ENCODE results near the gene LINC00237. TPM values are rescaled to one million over a fixed set of nuclear protein-coding genes. Genes with fewer than 3 reads are reported as not detected.
A peak's percentile ranks its signal among the peaks of the same experiment; 100 is the strongest.

LINC00237 gene
- total and polyA plus RNA-seq, 2 of the 8 experiments (the other 6 are each of a cell fraction or from before 2014, with no cell fraction given): 0.28 to 1.4 TPM

GRCh38 chr20:21133917-21134622 lies 27.9 kb upstream of the LINC00237 start:
- POLR2A ChIA-PET (ENCODE audit: partially characterized antibody): interaction anchor here (0.8 to 1.3 kb wide), 3 partner anchors 9 to 169 kb away, joined by 3 to 4 read pairs (median 3); partner anchors contain the start of gene XRN2
- CTCF ChIA-PET (ENCODE audit: partially characterized antibody): interaction anchor here (1.2 to 2.5 kb wide), 3 partner anchors 85 to 269 kb away, joined by 4 to 13 read pairs (median 6); no protein-coding TSS in a partner anchor

More at GRCh38 chr20:21133917-21134622, 27.9 kb upstream of the LINC00237 start:
- H3K56ac ChIP-seq (replicated peaks; ENCODE audit: insufficient read length, low read depth, low read length): no peak overlapping the region
- no peak overlapping the region for H2BK12ac ChIP-seq (ENCODE audit: low read depth, low read length)
- no peak overlapping the region for H2BK120ac ChIP-seq (replicated peaks; ENCODE audit: low read depth, low read length)
- H3K27ac ChIP-seq (ENCODE audit: low read depth, low read length): no peak overlapping the region
- no peak overlapping the region for H3K9ac ChIP-seq (replicated peaks in 1 of 4; ENCODE audit: extremely low read depth in 1 of 4, low read depth in 3 of 4, low read length in 3 of 4)
- H3K36me3 ChIP-seq (ENCODE audit: control insufficient read depth in 2 of 4, insufficient read depth in 4 of 4, low read length in 3 of 4): peaks cover 0 to 24% (median 0%) of the 10 kb centered on the region in 4 experiments; a peak in 2 of 8 replicates
- peaks cover 8% of the 10 kb centered on the region; the same call in 1 of the 2 replicates for H3K79me1 ChIP-seq (ENCODE audit: low read depth, low read length)
- H3K23me2 ChIP-seq (ENCODE audit: low read depth, low read length): no peaks in the 10 kb centered on the region
- H3K4me2 ChIP-seq (ENCODE audit: insufficient read depth in 1 of 2, low read depth in 2 of 2, low read length in 2 of 2): no peak overlapping the region
- 0 out of 2 replicates have a peak overlapping the region, but pooled peaks have one; percentile 36 for H2BK15ac ChIP-seq (ENCODE audit: low read length)
- H4K20me1 ChIP-seq (replicated peaks in 1 of 2; ENCODE audit: control insufficient read depth in 1 of 2, insufficient read depth in 2 of 2, low read length in 2 of 2): no peaks in the 10 kb centered on the region
- H3K4me1 ChIP-seq (replicated peaks in 1 of 4; ENCODE audit: control insufficient read depth in 3 of 4, insufficient read depth in 4 of 4, low read length in 3 of 4): peaks cover 0 to 10% (median 6%) of the 10 kb centered on the region in 4 experiments; a peak in 3 of 7 replicates
- H3K9me3 ChIP-seq (ENCODE audit: insufficient read depth in 2 of 2, low read depth in 1 of 2, low read length in 1 of 2): no peaks in the 10 kb centered on the region
- peak overlapping the region; percentile 57; the same call in 1 of the 2 replicates for H4K8ac ChIP-seq (ENCODE audit: extremely low read depth, insufficient read depth, low read length)
- H4K91ac ChIP-seq (replicated peaks; ENCODE audit: insufficient read length, low read length): no peak overlapping the region
- no peak overlapping the region for H3K18ac ChIP-seq (ENCODE audit: extremely low read depth, low read length)
- no peak overlapping the region for H3K4me3 ChIP-seq (ENCODE audit: extremely low read depth in 1 of 4, insufficient read depth in 2 of 4, low read depth in 3 of 4, low read length in 4 of 4)
- H2BK5ac ChIP-seq (ENCODE audit: low read depth, low read length): 0 out of 2 replicates have a peak overlapping the region, but pooled peaks have one; percentile 30
- FAIRE-seq: no peak
- H2BK20ac ChIP-seq (ENCODE audit: low read length): 0 out of 2 replicates have a peak overlapping the region, but pooled peaks have one; percentile 27
- no peak overlapping the region for H2AFZ ChIP-seq (ENCODE audit: low read length)
- no peak overlapping the region for H3K4ac ChIP-seq (replicated peaks; ENCODE audit: insufficient read length, low read depth, low read length)
- no peak for TF ChIP-seq TBP (IDR thresholded peaks at IDR 0.05; ENCODE audit: low read depth, low read length)
- no peak for TF ChIP-seq BACH1 (IDR thresholded peaks at IDR 0.05; ENCODE audit: low read length)
- no peak for TF ChIP-seq ZNF274 (IDR thresholded peaks at IDR 0.05; ENCODE audit: borderline replicate concordance, extremely low read depth, low read length)
- TF ChIP-seq RAD21 (IDR thresholded peaks at IDR 0.05 in 1 of 2, conservative IDR thresholded peaks at IDR 0.05 in 1 of 2; ENCODE audit: low read depth in 2 of 2, low read length in 2 of 2): no peak
- no peak for TF ChIP-seq SIRT6 (IDR thresholded peaks at IDR 0.05; ENCODE audit: low read length)
- no peak for TF ChIP-seq PHF8 (conservative IDR thresholded peaks at IDR 0.05; ENCODE audit: low read depth, low read length)
- no peak for TF ChIP-seq EGR1 (IDR thresholded peaks at IDR 0.05; ENCODE audit: borderline replicate concordance, low read depth, low read length)
- H2AK5ac ChIP-seq (ENCODE audit: low read depth, low read length): no peak overlapping the region
- peaks cover 0 to 9% of the 10 kb centered on the region in 2 experiments; a peak in 2 of 4 replicates for H3K79me2 ChIP-seq (ENCODE audit: control insufficient read depth in 1 of 2, insufficient read depth in 2 of 2, low read length in 2 of 2)
- H3K27me3 ChIP-seq (replicated peaks in 1 of 4; ENCODE audit: control insufficient read depth in 3 of 4, extremely low read depth in 1 of 4, insufficient read depth in 3 of 4, low read length in 3 of 4): no peaks in the 10 kb centered on the region
- H3K23ac ChIP-seq (ENCODE audit: insufficient read length): no peak overlapping the region
- H3K14ac ChIP-seq (ENCODE audit: insufficient read length): no peak overlapping the region
- DNase-seq (ENCODE audit: low read depth in 1 of 2, low spot score in 2 of 2): no peak
- H4K5ac ChIP-seq (ENCODE audit: insufficient read length, low read depth, low read length): no peak overlapping the region
- 89% methylated on average over 16 of the region's 16 CpGs; no CpG with 5 or more reads in 1 of the 2 experiments for WGBS, 2 experiments (ENCODE audit: extremely low coverage in 1 of 2, insufficient coverage in 1 of 2, insufficient read length in 1 of 2, insufficient replicate concordance in 2 of 2, low coverage in 1 of 2, low lambda C conversion rate in 2 of 2, missing lambda C conversion rate in 1 of 2)
